VCaP (cell line): ENCODE data around the gene SMG9.

ENCODE experiments used
- H3K27ac ChIP-seq: fragments of 450-650 bp; 2 replicates; pipeline ENCODE4 v1.5.1; 2017
- CTCF ChIP-seq: fragments of 450-650 bp; conservative IDR thresholded peaks from 2 replicates; pipeline ENCODE4 v1.5.1; 2017; ENCODE audit warnings: mild to moderate bottlenecking, moderate library complexity

SMG9 gene

GRCh38 chr19:43738780-43739211, 16.0 kb downstream of the SMG9 start:
- TF ChIP-seq CTCF: no peak
- no peak overlapping the region for H3K27ac ChIP-seq

GRCh38 chr19:43735957-43736356, 18.8 kb downstream of the SMG9 start:
- H3K27ac ChIP-seq: no peak overlapping the region
- no peak for TF ChIP-seq CTCF

- H3K27ac ChIP-seq: no peak overlapping the region
- no peak for TF ChIP-seq CTCF
Observed at GRCh38 chr19:43735013-43735412, 19.7 kb downstream of the SMG9 start.

- TF ChIP-seq CTCF: no peak
- H3K27ac ChIP-seq: no peak overlapping the region
Observed at GRCh38 chr19:43731846-43732245, 22.9 kb downstream of the SMG9 start.

- no peak overlapping the region for H3K27ac ChIP-seq
- no peak for TF ChIP-seq CTCF
Observed at GRCh38 chr19:43731346-43731745, 23.4 kb downstream of the SMG9 start.

- TF ChIP-seq CTCF: no peak
- H3K27ac ChIP-seq: no peak overlapping the region
Observed at GRCh38 chr19:43729919-43730318, 24.8 kb downstream of the SMG9 start.

GRCh38 chr19:43727593-43727853, 27.2 kb downstream of the SMG9 start:
- H3K27ac ChIP-seq: no peak overlapping the region

More at GRCh38 chr19:43727593-43727853, 27.2 kb downstream of the SMG9 start:
- no peak for TF ChIP-seq CTCF
